GM23338 (cell line): ENCODE measurements around the gene SCNN1B.

Source experiments
- EZH2 ChIP-seq: fragments of 200-600 bp; sonication (generic); IDR thresholded peaks from one replicate; pipeline ENCODE4 v1.8.0; 2017; ENCODE audit warnings: antibody characterized with exemption, mild to moderate bottlenecking, low read depth; ENCODE audit not compliant: unreplicated experiment
- EZH2phosphoT487 ChIP-seq: fragments of 200-600 bp; sonication (generic); IDR thresholded peaks from one replicate; pipeline ENCODE4 v1.8.1; 2018; ENCODE audit warnings: antibody characterized with exemption; ENCODE audit not compliant: unreplicated experiment
- POLR2AphosphoS5 ChIP-seq: IDR thresholded peaks from 2 replicates; pipeline ENCODE4 v1.6.1; 2016; ENCODE audit warnings: antibody characterized with exemption, low read depth
- STAT1 ChIP-seq: IDR thresholded peaks from one replicate; pipeline ENCODE4 v1.6.1; 2016; ENCODE audit warnings: antibody characterized with exemption; ENCODE audit not compliant: unreplicated experiment
- ZNF114 ChIP-seq: fragments of 250-450 bp; sonication (Bioruptor Pico); IDR thresholded peaks from 2 replicates; pipeline ENCODE4 v1.5.0; 2020; ENCODE audit warnings: mild to moderate bottlenecking, moderate library complexity
- ZNF331 ChIP-seq: fragments of 250-450 bp; sonication (Bioruptor Pico); IDR thresholded peaks from 2 replicates; pipeline ENCODE4 v1.5.0; 2020; ENCODE audit warnings: low read depth, mild to moderate bottlenecking, moderate library complexity
- TF ChIP-seq, protein P1 (sequence below), 2 experiments: fragments of 200-600 bp in 1 of 2; sonication (generic) in 1 of 2; conservative IDR thresholded peaks; 2 replicates each; pipeline versions ENCODE4 v1.5.1 to v1.6.1; 2016 to 2017; ENCODE audit warnings: antibody characterized with exemption in 2 of 2, low read depth in 2 of 2, mild to moderate bottlenecking in 2 of 2, moderate library complexity in 1 of 2

DNA sequence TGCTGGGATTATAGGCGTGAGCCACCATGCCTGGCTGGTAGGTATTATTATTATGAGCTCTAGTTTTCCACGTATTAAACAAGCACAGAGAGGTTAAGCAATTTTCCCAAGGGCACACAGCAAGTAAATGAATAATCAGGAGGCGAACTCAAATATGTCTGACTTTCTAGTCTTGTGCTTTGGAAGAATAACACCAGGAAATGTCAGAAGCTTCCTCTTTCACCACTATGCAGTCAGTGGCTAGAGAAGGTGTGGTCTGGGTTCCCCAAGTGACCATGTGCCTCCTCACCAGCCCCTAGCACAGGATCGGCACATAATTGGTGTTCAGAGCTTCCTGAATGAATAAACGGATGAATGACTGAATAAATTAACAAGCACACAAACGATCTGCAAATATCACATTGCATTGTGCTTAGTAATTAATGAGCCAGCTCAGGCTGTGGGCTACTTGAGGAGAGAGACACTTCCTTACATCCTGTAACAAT lies 21.6 kb upstream of the SCNN1B start:
- TF ChIP-seq ZNF331 (CRISPR knock-in tag): no peak
- TF ChIP-seq, protein P1, sequence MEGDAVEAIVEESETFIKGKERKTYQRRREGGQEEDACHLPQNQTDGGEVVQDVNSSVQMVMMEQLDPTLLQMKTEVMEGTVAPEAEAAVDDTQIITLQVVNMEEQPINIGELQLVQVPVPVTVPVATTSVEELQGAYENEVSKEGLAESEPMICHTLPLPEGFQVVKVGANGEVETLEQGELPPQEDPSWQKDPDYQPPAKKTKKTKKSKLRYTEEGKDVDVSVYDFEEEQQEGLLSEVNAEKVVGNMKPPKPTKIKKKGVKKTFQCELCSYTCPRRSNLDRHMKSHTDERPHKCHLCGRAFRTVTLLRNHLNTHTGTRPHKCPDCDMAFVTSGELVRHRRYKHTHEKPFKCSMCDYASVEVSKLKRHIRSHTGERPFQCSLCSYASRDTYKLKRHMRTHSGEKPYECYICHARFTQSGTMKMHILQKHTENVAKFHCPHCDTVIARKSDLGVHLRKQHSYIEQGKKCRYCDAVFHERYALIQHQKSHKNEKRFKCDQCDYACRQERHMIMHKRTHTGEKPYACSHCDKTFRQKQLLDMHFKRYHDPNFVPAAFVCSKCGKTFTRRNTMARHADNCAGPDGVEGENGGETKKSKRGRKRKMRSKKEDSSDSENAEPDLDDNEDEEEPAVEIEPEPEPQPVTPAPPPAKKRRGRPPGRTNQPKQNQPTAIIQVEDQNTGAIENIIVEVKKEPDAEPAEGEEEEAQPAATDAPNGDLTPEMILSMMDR (conservative IDR thresholded peaks at IDR 0.05; ENCODE audit: low read depth in 2 of 2): no peak
- TF ChIP-seq STAT1: no peak
- no peak for TF ChIP-seq EZH2phosphoT487
- TF ChIP-seq ZNF114 (CRISPR knock-in tag): no peak
- no peak for TF ChIP-seq POLR2AphosphoS5
- TF ChIP-seq EZH2: no peak
